DMS153 (cell line): ENCODE results near the gene LHCGR.

Experiments used
- DNase-seq: peaks from one replicate; lab custom pipeline; 2025; lab: John Stamatoyannopoulos, UW

Gene LHCGR

DNA sequence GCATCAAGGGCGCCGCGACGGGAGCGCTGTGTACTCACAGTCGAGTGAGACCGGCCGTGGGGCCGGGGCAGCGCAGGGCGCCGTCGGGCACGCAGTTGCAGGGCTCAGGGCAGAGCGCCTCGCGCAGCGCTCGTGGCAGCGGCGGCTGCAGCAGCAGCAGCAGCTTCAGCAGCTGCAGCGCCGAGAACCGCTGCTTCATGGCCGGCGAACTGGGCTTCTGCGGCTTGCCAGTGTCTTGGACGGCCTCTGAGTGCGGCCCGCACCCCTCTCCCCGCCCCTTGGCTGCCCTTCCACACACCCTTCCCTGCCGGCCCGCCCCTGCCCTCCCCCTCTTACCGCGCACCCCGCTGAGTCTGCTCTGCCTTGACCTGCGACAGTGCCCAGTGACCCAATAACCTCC, at the start of gene LHCGR:
TSS of gene LHCGR (minus strand) at position 252 of the 400 bp plus-strand sequence. CDS start at position 199, 53 bp downstream.
- DNase-seq: peak; percentile 25

DNA sequence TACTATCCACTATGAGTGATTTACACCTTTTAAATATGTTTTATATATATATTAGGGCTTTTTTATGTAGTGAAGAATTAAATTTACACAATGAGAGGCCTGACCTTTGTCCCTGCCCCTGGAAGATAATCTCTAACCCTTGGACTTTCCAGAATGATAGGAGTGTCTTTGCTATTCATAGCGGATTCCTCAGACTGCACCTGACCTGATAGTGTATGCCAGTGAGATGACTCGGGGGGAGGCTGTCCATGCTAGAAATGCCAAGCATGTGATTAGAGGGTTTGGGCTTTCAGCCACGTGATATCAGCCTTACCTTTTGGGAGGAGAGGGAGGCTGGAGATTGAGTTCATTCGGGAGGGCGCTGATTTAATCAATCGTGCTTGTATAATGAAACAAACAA, 44.1 kb upstream of the LHCGR start:
- DNase-seq: no peak

DNA sequence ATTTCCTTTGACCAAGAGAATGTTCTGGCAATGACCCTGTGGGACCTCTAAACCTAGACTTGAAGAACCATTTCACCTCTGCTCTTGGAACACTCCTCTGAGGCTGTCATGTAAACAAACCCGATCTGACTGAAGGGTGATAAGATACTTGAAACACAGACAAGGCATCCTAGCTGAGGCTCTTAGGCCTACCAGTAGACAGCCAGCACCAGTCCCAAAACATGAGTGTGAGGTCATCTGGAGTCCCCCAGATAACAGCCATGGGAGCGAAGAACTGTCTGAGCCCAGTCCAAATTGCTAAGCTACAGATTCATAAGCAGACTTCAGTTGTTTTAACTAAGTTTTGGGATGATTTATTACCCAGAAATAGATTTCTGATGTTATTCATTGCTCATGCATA, 39.5 kb upstream of the LHCGR start:
- DNase-seq: no peak

DNA sequence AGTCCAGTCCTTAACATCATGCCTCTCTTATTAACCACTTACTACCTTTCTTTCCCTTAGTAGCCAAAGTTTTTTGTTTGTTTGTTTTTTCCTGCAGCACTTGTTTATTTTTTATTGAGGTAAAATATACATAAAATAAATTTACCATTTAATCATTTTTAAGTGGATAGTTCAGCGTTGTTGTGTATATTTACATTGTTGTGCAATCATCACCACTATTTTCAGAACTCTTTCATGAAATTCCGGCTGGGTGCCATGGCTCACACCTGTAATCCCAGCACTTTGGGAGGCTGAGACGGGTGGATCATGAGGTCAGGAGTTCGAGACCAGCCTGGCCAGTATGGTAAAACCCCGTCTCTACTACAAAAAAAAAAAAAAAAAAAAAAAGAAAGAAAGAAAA, 38.1 kb upstream of the LHCGR start:
- no peak for DNase-seq

DNA sequence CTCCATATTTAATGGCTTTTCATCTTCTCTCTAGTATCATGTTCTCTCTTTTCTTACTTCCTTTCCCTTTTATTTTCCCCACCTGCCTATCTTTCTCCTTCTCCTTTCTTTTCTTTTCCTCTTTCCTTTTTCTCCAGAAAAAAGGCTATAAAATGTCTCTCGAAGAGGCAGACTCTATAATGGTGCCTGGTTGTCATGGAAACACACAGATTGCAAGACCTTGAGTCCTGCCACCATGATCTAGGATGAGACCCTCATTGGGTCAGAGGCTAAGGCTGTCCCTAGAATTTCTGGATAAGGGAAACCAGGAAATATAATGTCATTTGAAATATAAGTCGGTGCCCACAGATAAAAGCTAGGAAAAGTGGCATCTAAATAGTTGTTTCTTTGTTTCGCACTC, 36.5 kb upstream of the LHCGR start:
- DNase-seq: no peak

DNA sequence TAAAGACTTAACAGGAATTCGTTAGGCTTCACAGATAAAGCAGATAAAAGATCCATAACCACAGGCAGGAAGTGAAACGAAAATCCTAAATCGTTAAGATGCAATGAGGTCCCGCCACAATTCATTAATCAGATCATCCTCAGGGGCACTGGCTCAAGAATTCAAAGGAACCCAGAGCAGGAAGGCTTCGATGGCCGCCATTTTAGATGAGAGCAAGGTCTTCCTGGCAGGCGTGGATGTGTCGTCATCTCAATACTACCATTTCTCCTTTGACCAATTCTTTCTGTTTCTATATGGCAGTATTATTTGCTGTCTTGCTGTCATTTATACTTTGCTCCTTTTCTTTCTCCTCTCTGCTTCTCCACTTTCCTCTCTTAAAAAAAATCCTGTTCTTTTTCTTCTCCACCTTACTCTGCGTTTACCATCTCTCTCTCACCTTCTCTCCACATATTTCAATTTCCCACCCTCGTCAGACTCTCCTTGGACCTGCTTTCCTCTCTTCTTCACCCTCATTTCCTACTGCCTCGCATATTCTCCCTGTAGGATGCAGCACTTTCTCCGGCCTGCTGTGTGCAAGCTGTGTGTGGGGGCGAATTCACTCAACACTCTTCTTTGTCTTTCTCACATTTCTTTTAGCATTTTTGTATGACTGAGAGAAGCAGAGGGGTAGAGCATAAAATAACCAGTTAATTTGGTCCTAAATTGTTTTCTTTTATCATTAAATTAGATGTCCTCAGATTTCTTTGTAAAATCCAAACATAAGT, 35.1 kb upstream of the LHCGR start:
- no peak for DNase-seq

DNA sequence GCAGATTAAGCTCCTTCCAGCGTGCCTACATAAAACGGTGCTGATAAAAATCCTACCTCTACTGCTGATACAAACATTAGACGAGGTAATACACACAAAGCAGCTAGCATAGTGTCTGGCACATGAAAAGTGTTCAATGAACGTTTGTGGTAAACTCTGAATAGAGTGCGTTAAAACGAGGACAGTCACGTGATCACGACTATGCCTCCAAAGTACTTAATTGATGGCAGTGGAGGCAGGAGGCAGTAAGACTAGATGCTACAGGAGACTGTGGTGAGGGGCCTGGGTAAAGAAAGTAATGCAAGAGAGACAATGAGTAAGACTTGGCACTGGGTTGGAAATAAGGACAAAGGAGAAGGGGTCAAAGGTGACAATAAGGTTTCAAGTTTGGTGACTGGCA, 32.1 kb upstream of the LHCGR start:
- no peak for DNase-seq

DNA sequence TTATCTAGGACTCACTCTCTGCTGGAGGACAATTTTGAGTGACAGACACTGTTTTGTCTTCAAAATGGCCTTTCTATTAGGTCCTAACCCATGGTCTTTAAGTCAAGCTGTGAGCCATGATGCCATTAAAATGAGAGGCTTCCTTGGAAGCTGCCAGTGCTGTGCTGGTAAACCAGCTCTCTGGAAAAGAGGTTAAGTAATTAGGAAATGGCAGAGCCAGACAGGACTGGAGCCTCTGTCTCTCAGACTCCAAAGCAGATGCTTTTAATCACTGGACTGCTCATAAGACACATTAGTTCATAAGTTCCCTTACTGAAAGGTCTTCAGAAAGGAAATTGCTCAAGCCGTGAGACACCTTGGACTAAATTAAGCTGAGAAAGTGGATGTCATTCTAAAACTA, 25.8 kb upstream of the LHCGR start:
- DNase-seq: no peak

DNA sequence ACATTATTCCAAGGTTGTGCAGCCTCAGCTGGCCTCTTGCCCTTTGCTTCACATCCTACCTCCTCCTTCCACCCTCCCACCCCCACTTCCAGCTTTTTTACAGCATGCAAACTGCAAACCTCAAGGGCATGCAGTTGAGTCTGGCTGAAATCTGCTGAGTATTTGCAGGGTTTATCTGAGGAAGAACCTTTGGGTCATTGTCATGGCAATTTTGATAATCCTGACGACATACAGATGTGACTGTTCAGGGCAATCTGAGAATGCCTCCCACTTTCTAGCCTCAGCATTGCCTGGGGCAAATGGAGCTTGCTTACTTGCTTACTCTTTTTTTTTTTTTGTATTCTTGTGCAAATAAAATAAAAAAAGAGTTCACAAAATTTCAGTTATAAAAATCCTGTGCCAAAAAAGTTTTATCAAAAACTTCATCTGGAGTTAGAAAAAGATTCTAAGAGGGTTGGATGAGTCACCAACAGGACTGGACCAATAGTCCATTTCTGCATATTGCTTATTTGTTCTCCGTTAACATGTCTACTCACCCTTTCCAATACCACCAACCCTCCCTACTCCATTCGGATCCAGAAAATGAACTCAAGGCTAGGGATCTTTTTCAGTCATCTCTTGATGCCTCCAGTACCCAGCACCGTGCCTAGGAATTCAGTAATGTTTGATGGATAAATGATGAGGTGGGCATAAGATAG, 23.6 kb upstream of the LHCGR start:
- no peak for DNase-seq

DNA sequence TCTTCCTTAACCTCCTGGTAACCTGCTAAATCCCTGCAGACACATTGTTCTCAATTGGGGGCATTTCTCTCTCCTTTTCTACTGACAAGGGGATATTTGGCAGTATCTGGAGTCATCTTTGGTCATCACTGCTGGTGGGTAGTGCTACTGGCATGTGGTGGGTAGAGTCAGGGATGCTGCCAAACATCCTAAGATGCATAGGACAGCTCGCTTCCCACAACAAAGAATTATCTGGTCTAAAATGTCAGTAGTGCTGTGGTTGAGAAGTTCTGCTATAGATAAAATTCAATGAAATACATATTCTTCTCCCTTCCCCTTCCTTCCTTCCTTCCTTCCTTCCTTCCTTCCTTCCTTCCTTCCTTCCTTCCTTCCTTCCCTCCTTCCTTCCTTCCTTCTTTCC, 18.7 kb upstream of the LHCGR start:
- no peak for DNase-seq

DNA sequence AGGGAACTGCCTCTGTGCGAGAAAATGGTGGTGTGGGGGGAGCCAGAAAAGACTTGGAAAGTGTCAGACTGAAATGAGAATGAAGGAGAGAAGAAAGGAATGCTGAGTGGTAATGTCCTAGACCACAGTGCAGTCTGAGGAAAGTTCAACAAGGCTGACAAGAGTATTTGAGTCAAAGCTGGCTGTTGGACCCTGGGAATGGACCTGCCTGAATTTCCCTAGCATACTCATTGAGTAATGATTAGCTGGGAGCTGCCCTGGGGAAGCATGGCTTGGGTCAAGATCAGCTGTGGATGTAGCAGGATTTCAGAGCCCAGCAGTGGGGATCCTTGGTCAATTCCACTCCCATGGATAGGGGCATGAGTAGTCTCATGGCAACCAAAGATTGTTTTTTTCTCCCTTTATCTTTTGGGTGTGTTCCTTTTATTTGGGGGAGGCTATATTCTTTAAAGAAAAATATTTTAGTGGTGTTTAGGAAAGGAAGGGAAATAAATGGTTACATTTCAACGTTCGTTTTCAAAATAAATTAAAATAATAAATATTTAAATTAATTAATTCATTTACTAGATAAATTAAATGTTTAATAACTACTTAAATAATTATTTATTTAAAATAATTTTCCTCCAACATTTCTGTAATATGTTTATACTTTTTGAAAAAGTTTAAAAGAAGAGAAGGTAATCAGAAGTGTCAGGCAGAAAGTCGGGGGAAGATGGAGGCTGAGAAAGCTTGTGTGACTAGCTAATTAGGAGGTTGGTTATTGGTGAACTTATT, 15.9 kb upstream of the LHCGR start:
- no peak for DNase-seq

DNA sequence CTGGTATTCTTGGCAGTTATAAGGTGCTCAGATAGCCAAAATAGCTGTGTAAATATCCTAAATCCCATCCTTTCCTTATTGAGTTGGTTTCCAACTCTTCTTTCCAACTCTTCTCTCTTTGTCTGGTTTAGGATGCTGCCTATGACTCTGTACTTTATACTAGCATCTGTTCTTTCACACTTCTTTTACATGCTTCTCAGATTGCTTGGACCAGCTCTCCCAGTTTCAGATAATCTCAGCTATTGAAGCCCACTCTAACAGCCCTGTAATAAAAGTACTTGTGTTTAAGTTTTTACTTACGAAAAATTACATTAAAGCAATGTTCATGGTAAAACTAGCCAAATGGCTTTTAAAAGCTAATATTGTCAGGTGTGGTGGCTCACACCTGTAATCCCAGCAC, 14.7 kb upstream of the LHCGR start:
- DNase-seq: no peak

DNA sequence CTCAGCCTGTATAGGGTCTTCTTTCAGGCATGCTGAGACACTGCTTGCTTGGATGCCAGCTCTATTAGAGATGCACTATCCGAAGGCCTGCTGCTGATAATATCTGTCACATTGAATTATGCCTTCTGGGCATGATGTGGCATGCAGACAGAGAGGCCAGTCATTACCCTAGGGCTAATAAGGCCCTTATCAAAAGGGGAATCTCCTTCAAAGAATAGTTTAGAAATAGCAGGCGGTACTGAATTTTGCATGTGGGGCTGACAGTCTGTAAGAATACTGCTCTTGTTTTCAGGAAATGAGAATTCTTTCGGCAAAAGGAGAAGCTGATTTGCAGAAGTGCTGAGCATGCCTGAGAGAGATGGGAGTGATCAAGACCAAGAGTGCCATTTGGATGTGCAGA, 13.1 kb upstream of the LHCGR start:
- no peak for DNase-seq

DNA sequence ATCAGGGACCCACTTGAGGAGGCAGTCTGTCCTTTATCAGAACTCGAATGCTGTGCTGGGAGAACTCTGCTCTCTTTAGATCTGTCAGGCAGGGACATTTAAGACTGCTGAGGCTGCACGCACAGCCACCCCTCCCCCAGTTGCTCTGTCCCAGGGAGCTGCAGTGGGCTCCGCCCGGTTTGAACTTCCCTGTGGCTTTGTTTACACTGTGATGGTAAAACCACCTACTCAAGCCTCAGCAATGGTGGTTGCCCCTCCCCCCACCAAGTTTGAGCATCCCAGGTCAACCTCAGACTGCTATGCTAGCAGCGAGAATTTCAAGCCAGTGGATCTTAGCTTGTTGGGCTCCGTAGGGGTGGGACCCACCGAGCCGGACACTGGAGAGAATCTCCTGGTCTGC, 11.8 kb upstream of the LHCGR start:
- DNase-seq: no peak

DNA sequence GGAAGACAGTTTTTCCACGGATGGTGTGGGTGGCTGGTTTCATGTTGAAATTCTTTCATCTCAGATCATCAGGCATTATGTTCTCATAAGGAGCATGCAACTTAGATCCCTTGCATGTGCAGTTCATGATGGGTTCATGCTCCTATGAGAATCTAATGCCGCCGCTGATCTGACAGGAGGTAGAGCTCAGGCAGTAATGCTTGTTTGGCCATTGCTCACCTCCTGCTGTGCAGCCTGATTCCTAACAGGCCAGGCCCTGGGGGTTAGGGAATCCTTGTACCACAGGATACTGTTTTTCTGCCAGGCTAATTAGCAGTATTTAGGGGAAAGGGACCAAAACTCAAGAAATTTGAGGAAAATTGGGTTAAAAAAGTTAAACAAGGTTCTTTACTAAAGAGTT, 5.3 kb upstream of the LHCGR start:
- no peak for DNase-seq

DNA sequence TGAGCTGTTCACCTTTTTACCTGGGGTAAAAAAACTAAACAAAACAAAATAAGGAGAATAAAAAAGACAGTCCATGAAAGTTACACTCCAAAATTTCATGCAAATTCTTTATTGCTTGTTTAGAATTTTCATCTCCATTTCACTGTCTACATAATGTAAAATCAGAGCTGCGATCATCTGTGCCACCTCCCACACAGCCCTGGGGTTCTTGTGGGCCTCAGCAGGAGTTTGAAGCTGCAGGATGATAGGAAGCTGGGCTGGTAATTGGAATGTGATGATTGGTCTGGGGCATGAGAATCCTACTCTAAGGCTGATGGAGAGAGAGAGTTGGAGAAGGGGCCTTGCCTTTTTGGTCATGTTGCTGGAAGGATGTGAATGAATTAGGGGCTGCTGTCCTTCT, 4.2 kb upstream of the LHCGR start:
- DNase-seq: no peak

DNA sequence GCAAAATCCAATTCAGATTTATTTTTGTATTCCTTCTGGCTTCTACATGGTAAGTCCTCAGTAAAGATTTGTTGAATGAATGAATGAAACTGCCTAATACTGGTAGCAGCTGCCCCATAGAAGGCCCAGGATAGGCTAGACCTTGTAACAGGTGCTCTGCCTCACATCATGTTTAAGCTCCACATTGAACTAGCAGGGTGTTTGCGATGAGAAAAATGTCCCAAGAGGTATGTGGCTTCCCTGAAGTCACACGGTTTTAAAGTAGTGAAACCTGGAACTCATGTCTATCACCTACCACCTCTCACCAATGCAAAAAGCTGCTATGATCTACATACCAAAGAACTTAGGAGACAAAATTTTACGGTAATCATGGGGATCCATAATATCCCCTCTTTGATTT, 765 bp upstream of the LHCGR start:
- no peak for DNase-seq

DNA sequence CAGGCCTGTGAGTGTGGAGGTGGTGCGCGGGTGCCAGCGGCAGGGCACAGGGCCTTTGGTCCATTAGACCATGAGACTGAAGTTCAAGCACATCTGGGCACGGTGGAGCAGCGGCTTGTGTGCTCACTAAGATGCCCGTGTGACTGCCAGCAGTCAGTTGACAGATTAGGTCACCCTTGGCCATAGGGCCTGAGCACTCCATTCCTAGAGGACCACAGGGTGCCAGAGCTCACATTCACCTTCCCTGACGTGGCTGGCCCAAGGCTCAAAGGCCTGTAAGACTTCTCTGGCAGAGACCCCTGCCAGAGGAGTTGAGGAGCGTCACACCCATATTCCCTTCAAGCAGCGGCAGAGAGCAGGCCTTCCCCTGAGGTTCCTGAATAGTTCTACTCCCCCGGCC, 650 bp downstream of the LHCGR start:
- no peak for DNase-seq

DNA sequence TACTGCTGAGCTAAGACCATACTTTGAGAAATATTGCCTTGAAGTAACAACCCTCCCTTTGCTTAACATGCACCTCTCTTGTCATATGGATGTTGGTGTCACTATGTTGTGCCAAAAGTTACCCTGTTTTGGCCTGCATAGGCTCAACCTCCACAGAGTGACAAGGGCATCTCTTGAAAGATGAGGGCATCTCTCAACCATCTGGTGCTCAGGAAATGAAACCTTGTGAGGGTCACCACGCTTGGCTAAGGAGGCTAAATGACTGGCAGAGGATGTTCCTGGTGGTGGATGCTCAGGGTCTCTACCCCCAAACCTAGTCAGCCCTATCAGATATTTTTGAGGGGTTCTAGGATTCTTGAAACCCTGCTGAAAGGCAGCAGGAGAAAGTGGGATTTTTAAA, 2.3 kb downstream of the LHCGR start:
- no peak for DNase-seq

DNA sequence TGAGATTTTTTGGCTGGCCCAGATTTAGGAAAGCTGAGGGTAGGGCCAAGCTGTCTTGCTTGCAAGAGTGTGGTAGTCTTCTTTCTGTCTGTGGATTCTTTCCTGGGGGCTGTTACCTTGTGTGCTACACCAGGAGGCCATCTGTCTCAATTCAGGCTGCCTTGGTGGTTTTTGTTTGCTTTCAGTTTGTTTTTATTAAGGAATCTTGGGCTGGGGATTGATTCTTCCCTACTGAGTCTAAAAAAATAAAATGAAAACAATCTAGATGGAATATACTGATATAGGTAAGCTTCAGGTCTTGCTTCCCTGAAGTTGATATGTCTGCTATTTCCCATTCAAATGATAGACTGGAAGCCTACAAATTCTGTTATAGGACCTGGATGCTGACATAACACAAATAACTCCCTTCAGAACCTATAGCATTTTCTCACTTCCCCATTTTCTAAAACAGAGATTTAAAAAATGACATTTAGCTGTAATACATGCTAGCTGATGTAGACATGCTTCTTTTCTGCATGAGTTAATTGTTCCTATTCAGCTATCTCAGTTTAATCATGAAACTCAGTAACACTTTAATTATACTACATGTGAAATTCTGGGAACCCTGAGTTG, 5.3 kb downstream of the LHCGR start:
- DNase-seq: no peak

DNA sequence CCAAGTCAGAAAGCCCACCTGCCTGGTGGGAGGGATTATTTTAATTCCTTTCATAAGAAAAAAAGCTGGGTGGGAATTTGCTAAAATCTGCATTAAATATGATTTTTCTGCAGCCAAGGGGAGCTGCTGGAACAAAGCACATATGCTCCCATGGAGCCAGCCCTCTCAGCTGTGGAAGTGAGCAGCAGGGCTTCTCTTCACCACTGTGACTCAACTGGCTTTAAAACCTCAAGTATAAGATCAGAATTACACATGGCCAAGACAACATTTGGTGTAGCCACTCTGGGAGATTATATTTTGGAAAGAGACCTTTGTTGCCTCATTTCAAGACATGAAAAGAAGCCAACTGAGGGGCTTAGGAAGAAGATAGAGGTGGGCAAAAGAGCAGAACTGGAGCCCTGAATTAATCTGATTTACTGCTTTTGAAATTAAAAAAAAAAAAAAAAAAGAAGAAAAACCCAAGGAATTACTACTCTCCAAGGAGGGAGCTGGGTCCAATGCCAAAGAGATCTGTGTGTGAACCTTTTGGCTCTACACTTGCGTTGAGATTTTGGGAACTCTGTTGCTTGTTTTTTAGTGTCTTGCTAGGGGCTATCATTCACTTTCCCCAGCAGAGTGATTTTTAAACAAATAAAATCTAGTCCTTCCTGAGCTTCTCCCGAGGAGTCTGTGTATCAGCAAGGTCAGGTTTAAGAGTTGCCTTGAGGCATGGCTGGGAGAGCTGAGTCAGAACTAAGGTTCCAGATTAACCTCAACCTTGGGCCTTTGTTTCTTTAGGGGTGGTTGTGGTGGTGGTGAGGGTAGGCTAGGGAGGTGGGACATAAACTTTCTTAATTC, 6.0 kb downstream of the LHCGR start:
- DNase-seq: no peak

DNA sequence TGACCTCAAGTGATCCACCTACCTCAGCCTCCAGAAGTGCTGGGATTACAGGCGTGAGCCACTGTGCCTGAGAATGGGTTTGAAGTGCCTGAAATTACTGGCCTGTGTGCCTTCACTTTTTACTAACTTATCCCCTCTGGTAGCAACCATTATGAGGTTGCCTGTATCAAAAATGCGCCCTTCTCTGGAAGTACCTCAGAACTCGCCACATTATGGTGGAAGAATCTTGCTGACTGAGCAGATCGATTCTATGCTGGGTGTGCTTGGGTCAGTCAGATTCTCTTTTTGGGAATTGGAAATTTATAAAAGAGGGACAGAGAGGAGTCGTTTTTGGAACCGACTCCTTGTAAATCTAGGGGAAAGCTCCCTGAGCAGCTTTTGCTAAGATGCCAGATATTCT, 8.2 kb downstream of the LHCGR start:
- no peak for DNase-seq
